ENCODE results near the gene CLDN1.

Gene CLDN1

DNA sequence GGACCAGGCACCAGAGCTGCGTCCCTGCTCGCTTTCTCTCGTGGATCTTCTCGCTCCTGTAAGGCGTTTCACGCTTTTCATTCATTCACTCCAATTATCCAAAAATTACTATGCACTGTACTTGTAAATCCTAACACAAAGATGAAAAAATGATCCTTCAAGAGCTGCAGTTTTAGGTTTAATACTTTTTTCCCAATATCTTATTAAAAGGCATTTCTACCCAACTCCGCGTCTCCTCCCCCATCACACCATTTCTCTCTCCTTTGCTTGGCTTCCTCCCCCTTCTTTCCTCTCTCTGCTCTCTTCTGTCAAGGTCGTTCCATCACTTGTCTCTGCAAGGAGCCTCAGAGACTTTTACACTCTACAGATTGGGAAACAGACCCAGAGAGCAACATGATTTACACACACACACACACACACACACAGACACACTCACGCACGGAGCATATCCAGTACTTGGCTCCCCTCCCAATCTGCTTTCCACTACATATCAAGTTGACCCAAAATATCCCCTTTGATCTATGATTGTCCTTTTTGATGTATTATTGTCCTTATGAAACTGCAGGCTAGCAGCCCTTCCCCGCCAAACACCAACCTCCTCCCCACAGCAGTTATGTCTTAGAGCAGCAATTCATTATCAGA lies 479 bp upstream of the CLDN1 start:
- TF ChIP-seq POLR2A (IDR thresholded peaks at IDR 0.05; ENCODE audit: extremely low read depth, insufficient read length), result no peak
- TF ChIP-seq, protein P1, sequence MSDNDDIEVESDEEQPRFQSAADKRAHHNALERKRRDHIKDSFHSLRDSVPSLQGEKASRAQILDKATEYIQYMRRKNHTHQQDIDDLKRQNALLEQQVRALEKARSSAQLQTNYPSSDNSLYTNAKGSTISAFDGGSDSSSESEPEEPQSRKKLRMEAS (IDR thresholded peaks at IDR 0.05; ENCODE audit: low read depth, low read length), result no peak
- TF ChIP-seq, protein P2, sequence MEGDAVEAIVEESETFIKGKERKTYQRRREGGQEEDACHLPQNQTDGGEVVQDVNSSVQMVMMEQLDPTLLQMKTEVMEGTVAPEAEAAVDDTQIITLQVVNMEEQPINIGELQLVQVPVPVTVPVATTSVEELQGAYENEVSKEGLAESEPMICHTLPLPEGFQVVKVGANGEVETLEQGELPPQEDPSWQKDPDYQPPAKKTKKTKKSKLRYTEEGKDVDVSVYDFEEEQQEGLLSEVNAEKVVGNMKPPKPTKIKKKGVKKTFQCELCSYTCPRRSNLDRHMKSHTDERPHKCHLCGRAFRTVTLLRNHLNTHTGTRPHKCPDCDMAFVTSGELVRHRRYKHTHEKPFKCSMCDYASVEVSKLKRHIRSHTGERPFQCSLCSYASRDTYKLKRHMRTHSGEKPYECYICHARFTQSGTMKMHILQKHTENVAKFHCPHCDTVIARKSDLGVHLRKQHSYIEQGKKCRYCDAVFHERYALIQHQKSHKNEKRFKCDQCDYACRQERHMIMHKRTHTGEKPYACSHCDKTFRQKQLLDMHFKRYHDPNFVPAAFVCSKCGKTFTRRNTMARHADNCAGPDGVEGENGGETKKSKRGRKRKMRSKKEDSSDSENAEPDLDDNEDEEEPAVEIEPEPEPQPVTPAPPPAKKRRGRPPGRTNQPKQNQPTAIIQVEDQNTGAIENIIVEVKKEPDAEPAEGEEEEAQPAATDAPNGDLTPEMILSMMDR (IDR thresholded peaks at IDR 0.05; ENCODE audit: low read depth, low read length), result no peak
- no peak for TF ChIP-seq MYC (IDR thresholded peaks at IDR 0.05; ENCODE audit: low read depth, low read length)
- peak; percentile 3 for DNase-seq (ENCODE audit: low read depth)
- no peak overlapping the region for H3K4me3 ChIP-seq (ENCODE audit: low read depth, low read length)

DNA sequence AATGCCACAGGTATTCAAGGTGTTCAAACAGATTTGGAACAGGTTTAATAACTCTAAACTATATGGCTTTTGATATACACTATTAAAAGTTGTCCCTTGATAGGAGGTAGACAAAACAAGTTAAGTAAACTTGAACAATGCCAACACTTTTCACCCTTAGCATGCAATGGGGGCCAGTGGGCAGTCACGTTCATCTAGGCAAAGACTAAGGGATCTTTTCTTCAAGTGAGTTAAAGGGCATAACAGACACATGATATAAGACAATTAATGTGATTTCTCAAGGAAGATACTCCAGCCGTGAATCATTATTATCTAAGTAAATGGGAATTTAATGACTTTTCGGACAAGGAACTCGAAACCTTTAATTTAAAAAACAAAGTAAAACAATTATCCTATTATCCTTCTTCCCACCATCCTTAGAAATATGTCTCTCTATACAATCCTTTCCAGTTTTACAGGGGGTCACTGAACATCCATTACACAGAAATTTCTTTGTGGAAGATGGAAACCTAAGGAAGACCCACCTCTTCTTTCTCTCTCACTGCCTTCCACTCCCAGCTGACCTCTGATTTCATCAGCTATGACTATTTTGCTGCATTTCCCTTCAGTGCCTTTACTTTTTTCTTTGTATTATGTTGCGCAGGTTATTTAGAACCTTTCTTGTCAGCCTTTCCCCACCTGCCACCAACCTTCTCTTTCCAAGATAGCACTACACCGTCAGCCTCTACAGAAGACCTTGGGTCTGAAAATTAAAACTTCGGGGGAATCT lies 1.5 kb downstream of the CLDN1 start:
- TF ChIP-seq, protein P2 (IDR thresholded peaks at IDR 0.05; ENCODE audit: low read depth, low read length), result no peak
- TF ChIP-seq, protein P1 (IDR thresholded peaks at IDR 0.05; ENCODE audit: low read depth, low read length), result no peak
- TF ChIP-seq POLR2A (IDR thresholded peaks at IDR 0.05; ENCODE audit: extremely low read depth, insufficient read length) (no peak), MYC (IDR thresholded peaks at IDR 0.05; ENCODE audit: low read depth, low read length) (no peak)
- DNase-seq (ENCODE audit: low read depth), result no peak
- H3K4me3 ChIP-seq (ENCODE audit: low read depth, low read length), result no peak overlapping the region

DNA sequence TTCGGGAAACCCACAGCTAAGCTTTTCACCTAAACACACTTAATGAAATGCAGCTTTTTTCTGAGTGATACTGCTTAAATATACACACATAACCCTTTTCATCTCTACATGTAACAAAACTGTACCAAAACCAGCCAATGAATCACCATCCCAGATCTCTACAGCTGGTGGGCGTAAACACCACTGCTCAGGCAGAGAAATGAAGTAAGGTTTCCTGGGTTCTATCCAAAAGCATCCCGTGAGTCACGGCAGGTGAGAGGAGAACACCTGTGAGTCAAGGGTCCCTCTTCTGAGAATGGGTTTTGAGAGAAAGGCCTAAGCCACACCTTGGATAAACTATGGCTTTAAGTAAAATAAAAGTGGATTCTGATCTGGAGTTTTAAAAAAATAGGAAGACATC lies 2.6 kb downstream of the CLDN1 start:
- H3K4me3 ChIP-seq (ENCODE audit: low read depth, low read length), result no peak overlapping the region
- TF ChIP-seq MYC (IDR thresholded peaks at IDR 0.05; ENCODE audit: low read depth, low read length), result no peak
- TF ChIP-seq, protein P2 (IDR thresholded peaks at IDR 0.05; ENCODE audit: low read depth, low read length), result no peak
- TF ChIP-seq, protein P1 (IDR thresholded peaks at IDR 0.05; ENCODE audit: low read depth, low read length), result no peak
- no peak for TF ChIP-seq POLR2A (IDR thresholded peaks at IDR 0.05; ENCODE audit: extremely low read depth, insufficient read length)
- DNase-seq (ENCODE audit: low read depth), result no peak

DNA sequence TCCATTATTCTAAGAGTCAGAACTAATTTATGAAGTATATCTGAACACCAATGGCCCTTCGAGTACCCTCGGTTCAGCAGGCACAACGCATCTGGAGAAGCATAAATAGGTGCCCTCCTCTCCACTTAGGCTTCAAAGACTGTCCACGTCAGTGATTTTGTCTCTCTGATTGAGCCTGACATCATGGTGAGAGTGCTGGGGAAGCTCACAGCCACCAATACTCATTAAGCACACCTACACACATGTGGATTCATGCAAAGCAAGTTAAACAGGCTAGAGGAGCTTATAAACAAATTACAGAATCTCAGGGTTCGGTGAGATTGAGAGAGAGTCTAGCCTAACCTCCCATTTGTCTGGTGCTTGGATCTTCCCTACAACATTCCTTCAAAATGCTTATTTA lies 3.6 kb downstream of the CLDN1 start:
- no peak for TF ChIP-seq POLR2A (IDR thresholded peaks at IDR 0.05; ENCODE audit: extremely low read depth, insufficient read length)
- TF ChIP-seq, protein P1 (IDR thresholded peaks at IDR 0.05; ENCODE audit: low read depth, low read length), result no peak
- no peak overlapping the region for H3K4me3 ChIP-seq (ENCODE audit: low read depth, low read length)
- no peak for DNase-seq (ENCODE audit: low read depth)

DNA sequence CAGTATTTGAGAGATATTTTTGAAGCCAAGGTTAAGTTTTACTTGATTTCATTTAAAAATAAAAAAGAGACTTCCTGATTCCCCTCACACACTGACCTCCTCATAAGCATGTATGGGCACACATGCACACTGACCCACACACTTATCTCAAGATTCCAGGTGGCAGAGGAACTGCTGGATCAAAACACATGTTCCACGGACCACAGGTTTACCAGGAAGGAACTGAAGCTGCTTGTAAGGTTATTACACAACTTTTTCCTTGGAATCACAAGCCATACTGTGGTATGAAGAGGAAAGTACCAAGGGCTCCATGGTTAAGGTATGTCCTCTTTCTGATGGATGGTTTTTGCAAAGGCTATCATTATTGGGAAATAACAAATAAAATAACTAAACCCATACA lies 7.5 kb downstream of the CLDN1 start:
- DNase-seq (ENCODE audit: low read depth), result no peak
- TF ChIP-seq POLR2A (IDR thresholded peaks at IDR 0.05; ENCODE audit: extremely low read depth, insufficient read length), result no peak
- TF ChIP-seq, protein P1 (IDR thresholded peaks at IDR 0.05; ENCODE audit: low read depth, low read length), result no peak
- TF ChIP-seq MYC (IDR thresholded peaks at IDR 0.05; ENCODE audit: low read depth, low read length), result no peak
- TF ChIP-seq, protein P2 (IDR thresholded peaks at IDR 0.05; ENCODE audit: low read depth, low read length), result no peak
- no peak overlapping the region for H3K4me3 ChIP-seq (ENCODE audit: low read depth, low read length)

DNA sequence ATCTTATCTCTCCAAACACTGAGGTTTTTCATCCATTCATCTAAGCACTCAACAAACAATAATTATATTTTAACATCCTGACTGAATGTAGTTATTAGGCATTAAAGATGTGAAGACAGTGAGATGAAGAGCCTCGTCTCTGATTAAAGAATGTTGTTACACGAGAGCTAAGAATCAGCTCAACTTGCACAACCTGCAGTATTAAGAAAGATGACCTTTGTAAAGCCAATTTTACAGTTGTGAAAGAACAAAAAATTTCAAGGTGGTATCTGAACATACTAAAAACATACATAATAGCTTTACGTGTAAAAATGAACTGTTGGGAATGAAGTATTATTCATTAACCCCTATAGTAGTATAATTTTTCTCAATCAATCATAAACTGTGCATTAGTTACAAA lies 12.8 kb downstream of the CLDN1 start:
- TF ChIP-seq MYC (IDR thresholded peaks at IDR 0.05; ENCODE audit: low read depth, low read length) (no peak), POLR2A (IDR thresholded peaks at IDR 0.05; ENCODE audit: extremely low read depth, insufficient read length) (no peak)
- no peak overlapping the region for H3K4me3 ChIP-seq (ENCODE audit: low read depth, low read length)
- DNase-seq (ENCODE audit: low read depth), result no peak
